Measurements from ENCODE around the gene MINK1. TPM values are rescaled to one million over a fixed set of nuclear protein-coding genes. Genes with fewer than 3 reads are reported as not detected.
A peak's percentile ranks its signal among the peaks of the same experiment; 100 is the strongest.

MINK1 gene
- total RNA-seq, 1 donor from 2014 or later, result 139 TPM

DNA sequence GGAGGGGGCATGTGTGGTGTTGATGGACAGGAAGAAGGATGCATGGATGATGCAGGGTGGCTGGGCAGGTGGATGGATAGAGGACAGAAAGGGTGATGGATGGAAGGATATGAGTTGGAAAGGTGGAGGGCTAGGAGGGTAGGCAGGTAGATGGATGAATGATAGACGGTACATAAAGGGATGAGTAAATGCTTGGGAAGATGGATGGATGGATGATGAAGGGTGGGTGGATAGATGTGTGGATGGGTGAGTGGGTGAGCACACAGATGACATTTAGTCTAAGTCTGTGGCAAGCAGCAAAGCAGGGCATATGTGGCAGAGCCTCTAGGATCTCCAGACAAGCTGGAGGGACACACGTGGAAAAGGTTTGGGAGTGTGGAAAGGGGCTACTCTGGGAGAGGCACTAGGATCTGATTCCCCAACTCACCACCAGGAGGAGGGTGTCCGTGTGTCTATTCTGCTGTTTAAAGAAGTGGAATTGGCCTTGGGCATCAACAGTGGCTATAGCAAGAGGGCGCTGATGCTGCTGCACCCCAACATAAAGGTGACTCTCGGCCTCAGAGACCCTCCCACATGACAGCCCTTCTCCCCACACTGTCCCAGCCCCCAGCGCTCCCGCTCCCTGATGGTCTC lies 18.0 kb upstream of the MINK1 start:
- Mint-ChIP-seq H3K4me1 (ENCODE audit: low read depth) (no peaks in the 10 kb centered on the region), H3K27me3 (no peaks in the 10 kb centered on the region), H3K4me3 (ENCODE audit: low read depth) (no peak overlapping the region), H3K27ac (no peak overlapping the region), H3K36me3 (ENCODE audit: insufficient read depth) (peaks cover 15% of the 10 kb centered on the region), H3K9me3 (ENCODE audit: low read depth) (no peaks in the 10 kb centered on the region)
- no peak for DNase-seq (ENCODE audit: low spot score, unreplicated experiment)
- TF ChIP-seq CTCF (IDR thresholded peaks at IDR 0.05; ENCODE audit: unreplicated experiment), result peak; percentile 30

GRCh38 chr17:4816826-4817225 lies 16.3 kb upstream of the MINK1 start:
- no peak for TF ChIP-seq CTCF (IDR thresholded peaks at IDR 0.05; ENCODE audit: unreplicated experiment)
- peaks cover 9% of the 10 kb centered on the region for H3K36me3 Mint-ChIP-seq (ENCODE audit: insufficient read depth)
- no peaks in the 10 kb centered on the region for H3K4me1 Mint-ChIP-seq (ENCODE audit: low read depth)
- no peaks in the 10 kb centered on the region for H3K9me3 Mint-ChIP-seq (ENCODE audit: low read depth)
- DNase-seq (ENCODE audit: low spot score, unreplicated experiment), result no peak
- H3K27me3 Mint-ChIP-seq, result no peaks in the 10 kb centered on the region
- no peak overlapping the region for H3K27ac Mint-ChIP-seq
- no peak overlapping the region for H3K4me3 Mint-ChIP-seq (ENCODE audit: low read depth)

DNA sequence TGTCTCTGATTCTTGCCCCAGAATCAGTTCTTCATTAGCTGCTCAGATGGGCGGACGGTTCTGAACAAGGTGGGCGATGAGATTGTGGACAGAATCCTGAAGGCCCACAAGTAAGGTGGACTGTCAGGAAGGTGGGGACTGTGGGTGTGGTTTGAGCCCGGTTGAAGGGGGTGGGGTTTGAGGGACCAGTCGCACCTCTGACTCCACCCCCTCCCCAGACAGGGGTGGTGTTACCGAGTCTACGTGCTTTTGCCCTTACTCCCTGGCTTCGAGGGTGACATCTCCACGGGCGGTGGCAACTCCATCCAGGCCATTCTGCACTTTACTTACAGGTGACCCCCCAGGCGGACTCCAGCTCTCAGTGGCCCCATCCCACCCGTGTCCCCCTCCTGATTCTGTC lies 14.9 kb upstream of the MINK1 start:
- Mint-ChIP-seq H3K27ac (no peak overlapping the region), H3K36me3 (ENCODE audit: insufficient read depth) (peaks cover 11% of the 10 kb centered on the region), H3K27me3 (no peaks in the 10 kb centered on the region), H3K9me3 (ENCODE audit: low read depth) (no peaks in the 10 kb centered on the region), H3K4me1 (ENCODE audit: low read depth) (no peaks in the 10 kb centered on the region), H3K4me3 (ENCODE audit: low read depth) (no peak overlapping the region)
- no peak for TF ChIP-seq CTCF (IDR thresholded peaks at IDR 0.05; ENCODE audit: unreplicated experiment)
- DNase-seq (ENCODE audit: low spot score, unreplicated experiment), result no peak

DNA sequence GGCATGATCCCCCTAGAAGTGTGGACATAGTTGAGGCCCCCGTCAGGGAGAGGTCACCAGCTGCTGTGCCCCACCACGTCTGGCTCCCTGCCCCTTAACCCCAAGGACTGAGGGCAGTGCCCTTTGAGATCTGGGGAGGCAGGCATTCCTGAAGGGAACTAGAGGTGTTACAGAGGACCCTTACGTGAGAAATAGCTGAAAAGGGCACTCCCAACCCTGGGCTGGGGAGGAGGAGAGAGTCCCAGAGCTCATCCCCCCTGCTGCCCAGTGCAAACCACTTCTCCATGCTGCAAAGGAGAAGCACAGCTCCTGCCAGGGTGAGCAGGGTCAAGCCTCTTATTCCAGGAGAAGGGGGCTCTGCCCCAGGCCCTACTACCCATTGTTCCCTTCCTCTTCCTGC lies 10.3 kb upstream of the MINK1 start:
- no peaks in the 10 kb centered on the region for H3K27me3 Mint-ChIP-seq
- H3K4me1 Mint-ChIP-seq (ENCODE audit: low read depth), result no peaks in the 10 kb centered on the region
- H3K36me3 Mint-ChIP-seq (ENCODE audit: insufficient read depth), result peaks cover 5% of the 10 kb centered on the region
- H3K4me3 Mint-ChIP-seq (ENCODE audit: low read depth), result no peak overlapping the region
- DNase-seq (ENCODE audit: low spot score, unreplicated experiment), result no peak
- TF ChIP-seq CTCF (IDR thresholded peaks at IDR 0.05; ENCODE audit: unreplicated experiment), result no peak
- H3K9me3 Mint-ChIP-seq (ENCODE audit: low read depth), result no peaks in the 10 kb centered on the region
- H3K27ac Mint-ChIP-seq, result no peak overlapping the region

GRCh38 chr17:4823373-4824089 lies 9.6 kb upstream of the MINK1 start:
- H3K36me3 Mint-ChIP-seq (ENCODE audit: insufficient read depth), result peaks cover 4% of the 10 kb centered on the region
- no peak for TF ChIP-seq CTCF (IDR thresholded peaks at IDR 0.05; ENCODE audit: unreplicated experiment)
- no peaks in the 10 kb centered on the region for H3K27me3 Mint-ChIP-seq
- peaks cover 1% of the 10 kb centered on the region for H3K4me1 Mint-ChIP-seq (ENCODE audit: low read depth)
- no peak overlapping the region for H3K4me3 Mint-ChIP-seq (ENCODE audit: low read depth)
- H3K27ac Mint-ChIP-seq, result no peak overlapping the region
- no peak for DNase-seq (ENCODE audit: low spot score, unreplicated experiment)
- H3K9me3 Mint-ChIP-seq (ENCODE audit: low read depth), result no peaks in the 10 kb centered on the region
